CD4-positive, alpha-beta T cell treated with Interleukin-15 for 1 hour (primary cell): ENCODE results near the gene VANGL2.

ENCODE experiments used
- DNase-seq: peaks from one replicate; pipeline ENCODE4 v3.0.0-alpha.2; 2020

VANGL2 gene

GRCh38 chr1:160429702-160430535, 29.6 kb downstream of the VANGL2 start:
- DNase-seq: no peak

- DNase-seq: no peak
Observed at GRCh38 chr1:160431006-160431405, 30.6 kb downstream of the VANGL2 start.

GRCh38 chr1:160431571-160431970, 31.2 kb downstream of the VANGL2 start:
- no peak for DNase-seq

- DNase-seq: no peak
Observed at GRCh38 chr1:160432371-160432786, 32.0 kb downstream of the VANGL2 start.

- no peak for DNase-seq
Observed at GRCh38 chr1:160436966-160437365, 36.6 kb downstream of the VANGL2 start.

- DNase-seq: no peak
Observed at GRCh38 chr1:160437432-160438316, 37.3 kb downstream of the VANGL2 start.

- no peak for DNase-seq
Observed at GRCh38 chr1:160438317-160438918, 38.1 kb downstream of the VANGL2 start.

- DNase-seq: no peak
Observed at GRCh38 chr1:160438935-160439334, 38.6 kb downstream of the VANGL2 start.

- no peak for DNase-seq
Observed at GRCh38 chr1:160439718-160440117, 39.4 kb downstream of the VANGL2 start.

GRCh38 chr1:160446945-160447600, 46.7 kb downstream of the VANGL2 start:
- no peak for DNase-seq

- DNase-seq: no peak
Observed at GRCh38 chr1:160449494-160449893, 49.1 kb downstream of the VANGL2 start.

- no peak for DNase-seq
Observed at GRCh38 chr1:160451119-160451858, 50.9 kb downstream of the VANGL2 start.

GRCh38 chr1:160451859-160452232, 51.5 kb downstream of the VANGL2 start:
- DNase-seq: no peak

GRCh38 chr1:160453443-160453842, 53.1 kb downstream of the VANGL2 start:
- DNase-seq: no peak

GRCh38 chr1:160454371-160455152, 54.2 kb downstream of the VANGL2 start:
- no peak for DNase-seq

GRCh38 chr1:160455153-160455517, 54.8 kb downstream of the VANGL2 start:
- no peak for DNase-seq

- DNase-seq: no peak
Observed at GRCh38 chr1:160459056-160459455, 58.7 kb downstream of the VANGL2 start.

- no peak for DNase-seq
Observed at GRCh38 chr1:160459687-160460086, 59.3 kb downstream of the VANGL2 start.

- DNase-seq: no peak
Observed at GRCh38 chr1:160460214-160460642, 59.9 kb downstream of the VANGL2 start.

GRCh38 chr1:160460683-160461287, 60.4 kb downstream of the VANGL2 start:
- DNase-seq: no peak

- no peak for DNase-seq
Observed at GRCh38 chr1:160465123-160465522, 64.8 kb downstream of the VANGL2 start.
